Activated naive CD8-positive, alpha-beta T cell treated with anti-CD3 and anti-CD28 coated beads, Interleukin-2, amount 50 U/mL, for 24 hours (primary cell): Measurements from ENCODE around the gene URB1.
"Not testable (repeated sequence)": the region's sequence is repeated elsewhere in the genome, so short reads cannot be mapped to it uniquely, and the experiment has no call there.

Experiments
- ATAC-seq: fragments of 150-1000 bp; cut with Tn5 transposase; one replicate; pipeline ENCODE4 v1.10.0; 2021
- DNase-seq: peaks from one replicate; pipeline ENCODE4 v3.0.0; 2021
- H3K27ac Mint-ChIP-seq: one replicate; pipeline ENCODE4 v1.8.0; 2021; ENCODE audit warnings: mild to moderate bottlenecking, mixed read lengths
- H3K27me3 Mint-ChIP-seq: one replicate; pipeline ENCODE4 v1.8.0; 2021; ENCODE audit warnings: mixed read lengths
- H3K36me3 Mint-ChIP-seq: one replicate; pipeline ENCODE4 v1.8.0; 2021; ENCODE audit warnings: low read depth, mixed read lengths
- H3K4me1 Mint-ChIP-seq: one replicate; pipeline ENCODE4 v1.8.0; 2021; ENCODE audit warnings: mixed read lengths
- H3K4me3 Mint-ChIP-seq: one replicate; pipeline ENCODE4 v1.8.0; 2021; ENCODE audit warnings: mild to moderate bottlenecking, moderate library complexity, mixed read lengths
- H3K9me3 Mint-ChIP-seq: one replicate; pipeline ENCODE4 v1.8.0; 2021; ENCODE audit warnings: mixed read lengths

URB1 gene

GRCh38 chr21:32316361-32317215 is 76.2 kb downstream of the URB1 start:
- peaks cover 3% of the 10 kb centered on the region for H3K4me1 Mint-ChIP-seq
- no peak overlapping the region for H3K4me3 Mint-ChIP-seq
- no peaks in the 10 kb centered on the region for H3K9me3 Mint-ChIP-seq
- peaks cover 62% of the 10 kb centered on the region for H3K36me3 Mint-ChIP-seq
- ATAC-seq (no peak), DNase-seq (no peak)
- H3K27ac Mint-ChIP-seq, result no peak overlapping the region
- H3K27me3 Mint-ChIP-seq, result no peaks in the 10 kb centered on the region

DNA sequence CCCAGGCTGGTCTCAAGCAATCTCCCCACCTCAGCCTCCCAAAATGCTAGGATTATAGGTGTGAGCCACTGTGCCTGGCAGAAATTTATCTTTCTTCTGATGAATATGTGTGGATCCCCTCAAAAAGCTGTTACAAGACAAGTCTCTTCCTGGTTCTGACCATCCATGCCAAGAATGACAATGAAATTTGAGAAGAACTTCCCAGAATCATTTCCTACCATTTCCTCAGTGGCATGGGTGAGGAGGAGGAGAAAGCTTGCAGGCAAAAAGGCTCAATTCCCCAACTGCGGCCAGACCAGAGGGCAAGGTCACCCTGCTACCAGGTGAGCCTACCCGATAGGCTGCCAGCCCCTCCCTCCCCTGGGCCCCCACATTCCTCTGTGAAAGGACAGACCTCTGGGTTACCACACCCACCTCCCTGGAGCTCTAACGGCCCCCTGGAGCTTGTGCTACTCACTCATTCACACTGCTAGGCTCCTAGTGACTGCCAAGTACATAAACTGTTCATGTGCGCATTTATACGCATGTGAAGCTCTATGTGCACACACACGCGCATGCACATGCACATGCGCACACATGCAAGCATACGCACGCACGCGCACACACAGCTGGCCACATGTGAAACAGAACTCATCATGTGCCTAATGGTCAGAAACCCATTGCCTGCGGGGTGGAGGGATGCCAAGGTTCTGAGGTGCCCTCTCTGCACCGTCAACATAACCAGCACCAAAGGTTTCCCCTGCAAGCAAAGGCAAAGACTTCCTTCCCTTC is 77.1 kb downstream of the URB1 start:
- Mint-ChIP-seq H3K9me3 (no peaks in the 10 kb centered on the region), H3K4me1 (peaks cover 11% of the 10 kb centered on the region), H3K36me3 (peaks cover 65% of the 10 kb centered on the region), H3K4me3 (no peak overlapping the region), H3K27me3 (no peaks in the 10 kb centered on the region), H3K27ac (no peak overlapping the region)
- no peak for ATAC-seq
- DNase-seq, result no peak

DNA sequence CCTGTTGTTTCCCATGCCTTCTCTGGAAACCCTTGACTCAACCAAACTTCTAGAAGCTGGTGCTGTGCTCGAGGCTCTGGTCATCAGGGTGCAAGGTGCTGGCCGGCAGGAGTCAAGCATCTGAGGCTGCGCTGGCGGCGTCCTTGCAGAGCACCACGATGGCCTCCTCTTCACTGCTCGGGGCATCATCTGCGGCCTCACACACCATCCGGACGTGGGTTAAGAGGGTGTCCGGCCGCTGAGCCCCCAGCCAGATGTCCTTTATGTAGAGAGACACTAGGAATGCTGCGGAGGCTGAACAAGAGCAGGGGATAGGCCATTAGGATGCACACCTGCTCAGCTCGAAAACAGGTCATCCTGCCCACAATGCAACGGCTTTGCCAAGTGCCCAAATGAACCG is 78.0 kb downstream of the URB1 start:
- Mint-ChIP-seq H3K9me3 (no peaks in the 10 kb centered on the region), H3K4me1 (peaks cover 11% of the 10 kb centered on the region), H3K4me3 (no peak overlapping the region), H3K27ac (no peak overlapping the region), H3K36me3 (peaks cover 61% of the 10 kb centered on the region), H3K27me3 (no peaks in the 10 kb centered on the region)
- ATAC-seq (no peak), DNase-seq (no peak)

DNA sequence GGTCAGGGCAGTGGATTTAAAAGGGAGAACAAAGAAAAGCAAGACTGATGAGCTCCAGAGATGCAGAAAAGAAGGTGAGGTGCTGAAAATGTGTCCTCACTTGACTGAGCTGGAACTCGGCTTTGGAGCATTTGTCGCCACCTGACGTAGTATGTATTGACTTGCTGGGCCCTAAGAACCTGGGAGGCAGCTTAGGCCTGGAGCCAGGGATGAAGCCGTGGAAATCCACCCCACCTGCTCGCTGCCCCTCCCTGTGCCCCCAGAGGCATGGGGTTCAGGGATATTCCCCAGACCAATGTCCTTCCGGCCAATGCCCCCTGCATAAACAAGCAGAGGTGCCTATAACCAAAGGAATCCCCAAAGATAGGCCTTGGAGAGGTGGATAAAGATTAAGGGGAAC is 79.8 kb downstream of the URB1 start:
- Mint-ChIP-seq H3K36me3 (peaks cover 52% of the 10 kb centered on the region), H3K4me3 (no peak overlapping the region), H3K27me3 (no peaks in the 10 kb centered on the region), H3K27ac (no peak overlapping the region), H3K4me1 (peaks cover 11% of the 10 kb centered on the region), H3K9me3 (no peaks in the 10 kb centered on the region)
- no peak for ATAC-seq
- DNase-seq, result no peak

GRCh38 chr21:32312326-32312725 is 80.5 kb downstream of the URB1 start:
- Mint-ChIP-seq H3K4me3 (no peak overlapping the region), H3K4me1 (peaks cover 11% of the 10 kb centered on the region), H3K27me3 (no peaks in the 10 kb centered on the region), H3K27ac (no peak overlapping the region), H3K9me3 (no peaks in the 10 kb centered on the region), H3K36me3 (peaks cover 50% of the 10 kb centered on the region)
- ATAC-seq, result no peak
- DNase-seq, result no peak

- Mint-ChIP-seq H3K9me3 (no peaks in the 10 kb centered on the region), H3K27me3 (no peaks in the 10 kb centered on the region), H3K27ac (no peak overlapping the region), H3K36me3 (peaks cover 49% of the 10 kb centered on the region), H3K4me1 (peaks cover 11% of the 10 kb centered on the region), H3K4me3 (no peak overlapping the region)
- no peak for DNase-seq
- ATAC-seq, result no peak
Observed at GRCh38 chr21:32311621-32312020, 81.2 kb downstream of the URB1 start.

- DNase-seq, result peak; percentile 10
- Mint-ChIP-seq H3K4me1 (peaks cover 12% of the 10 kb centered on the region), H3K36me3 (peaks cover 50% of the 10 kb centered on the region), H3K27ac (peak overlapping the region; percentile 56)
- H3K9me3 Mint-ChIP-seq, H3K4me3 Mint-ChIP-seq, ATAC-seq, H3K27me3 Mint-ChIP-seq: not testable (repeated sequence)
Observed at GRCh38 chr21:32310976-32311375, 81.8 kb downstream of the URB1 start.

- H3K27me3 Mint-ChIP-seq, result no peaks in the 10 kb centered on the region
- H3K27ac Mint-ChIP-seq, result no peak overlapping the region
- no peaks in the 10 kb centered on the region for H3K9me3 Mint-ChIP-seq
- H3K4me3 Mint-ChIP-seq, result no peak overlapping the region
- peaks cover 12% of the 10 kb centered on the region for H3K4me1 Mint-ChIP-seq
- no peak for ATAC-seq
- DNase-seq, result no peak
- peaks cover 51% of the 10 kb centered on the region for H3K36me3 Mint-ChIP-seq
Observed at GRCh38 chr21:32309906-32310460, 82.8 kb downstream of the URB1 start.

GRCh38 chr21:32308696-32309095 is 84.1 kb downstream of the URB1 start:
- no peak overlapping the region for H3K4me3 Mint-ChIP-seq
- no peak overlapping the region for H3K27ac Mint-ChIP-seq
- H3K4me1 Mint-ChIP-seq, result peaks cover 12% of the 10 kb centered on the region
- H3K9me3 Mint-ChIP-seq, result no peaks in the 10 kb centered on the region
- H3K27me3 Mint-ChIP-seq, result no peaks in the 10 kb centered on the region
- DNase-seq, result no peak
- ATAC-seq, result peak; percentile 7
- H3K36me3 Mint-ChIP-seq, result peaks cover 48% of the 10 kb centered on the region

DNA sequence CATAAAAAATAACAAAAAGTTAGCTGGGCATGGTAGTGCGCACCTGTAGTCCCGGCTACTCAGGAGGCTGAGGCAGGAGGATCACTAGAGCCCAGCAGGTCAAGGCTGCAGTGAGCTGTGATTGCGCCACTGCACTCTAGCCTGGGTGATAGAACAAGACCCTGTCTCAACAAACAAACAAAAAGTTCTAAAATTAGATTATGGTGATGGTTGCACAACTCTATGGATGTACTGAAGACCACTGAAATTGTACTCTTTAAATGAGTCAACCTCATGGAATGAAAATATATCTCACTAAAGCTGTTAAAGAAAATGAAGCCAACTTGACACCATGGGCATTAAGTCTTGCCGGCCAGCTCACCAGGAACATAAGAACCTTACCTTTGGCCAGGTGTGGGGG is 85.1 kb downstream of the URB1 start:
- no peak for ATAC-seq
- H3K4me3 Mint-ChIP-seq, result no peak overlapping the region
- DNase-seq, result no peak
- H3K27ac Mint-ChIP-seq, result no peak overlapping the region
- H3K4me1 Mint-ChIP-seq, result peaks cover 12% of the 10 kb centered on the region
- H3K36me3 Mint-ChIP-seq, result peaks cover 44% of the 10 kb centered on the region
- H3K9me3 Mint-ChIP-seq, result no peaks in the 10 kb centered on the region
- no peaks in the 10 kb centered on the region for H3K27me3 Mint-ChIP-seq

DNA sequence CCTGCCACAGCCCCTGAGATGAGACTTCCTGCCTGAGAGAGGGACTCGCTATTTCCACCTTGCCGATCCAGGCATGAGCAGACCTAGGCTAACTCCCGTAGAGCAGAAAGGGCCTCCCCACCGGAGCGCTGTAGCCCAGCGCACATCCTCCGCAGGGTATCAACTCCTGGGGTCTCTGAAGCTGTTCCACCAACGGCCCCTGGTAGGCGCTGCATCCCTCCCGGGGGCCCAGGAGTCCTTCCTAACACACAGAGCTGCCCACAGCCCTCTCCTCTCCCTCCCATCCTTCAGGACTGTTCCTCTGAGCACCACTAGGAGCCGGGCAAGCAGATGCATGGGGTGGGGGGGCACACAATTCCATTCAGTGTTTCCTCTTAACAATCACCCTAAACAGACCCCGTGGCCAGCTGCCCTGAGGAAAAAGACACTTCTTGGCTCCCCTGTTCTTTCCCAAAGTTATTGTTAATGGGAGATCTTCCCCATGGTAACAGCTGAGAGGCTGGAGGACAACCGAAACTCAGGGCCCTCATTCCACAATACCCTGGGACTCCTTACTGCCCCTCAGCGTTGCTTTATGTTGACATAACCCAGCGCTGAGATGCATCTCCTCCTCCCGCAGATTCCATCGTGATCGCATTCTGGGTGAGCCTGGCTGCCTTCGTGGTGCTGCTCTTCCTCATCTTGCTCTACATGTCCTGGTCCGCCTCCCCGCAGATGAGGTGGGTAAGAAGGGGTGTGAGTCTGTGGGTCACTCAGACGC is 86.6 kb downstream of the URB1 start:
- no peak overlapping the region for H3K27ac Mint-ChIP-seq
- no peak for DNase-seq
- H3K4me3 Mint-ChIP-seq, result no peak overlapping the region
- peaks cover 6% of the 10 kb centered on the region for H3K4me1 Mint-ChIP-seq
- H3K36me3 Mint-ChIP-seq, result peaks cover 38% of the 10 kb centered on the region
- no peaks in the 10 kb centered on the region for H3K27me3 Mint-ChIP-seq
- ATAC-seq, result no peak
- H3K9me3 Mint-ChIP-seq, result no peaks in the 10 kb centered on the region

DNA sequence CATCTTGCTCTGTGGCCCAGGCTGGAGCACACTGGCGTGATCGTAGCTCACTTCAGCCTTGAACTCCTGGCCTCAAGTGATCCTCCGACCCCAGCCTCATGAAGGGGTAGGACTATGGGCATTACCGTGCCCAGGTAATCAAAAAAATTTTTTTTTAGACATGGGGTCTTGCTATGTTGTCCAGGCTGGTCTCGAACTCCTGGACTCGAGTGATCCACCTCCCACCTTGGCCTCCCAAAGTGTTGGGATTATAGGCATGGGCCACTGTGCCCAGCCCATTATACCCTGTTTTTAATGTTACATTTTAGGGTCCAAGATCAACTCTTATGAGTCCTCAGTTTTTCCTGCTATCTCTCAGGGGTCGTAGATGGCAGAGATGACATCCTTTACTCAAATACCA is 87.8 kb downstream of the URB1 start:
- DNase-seq (no peak), ATAC-seq (no peak)
- Mint-ChIP-seq H3K9me3 (no peaks in the 10 kb centered on the region), H3K27me3 (no peaks in the 10 kb centered on the region), H3K27ac (no peak overlapping the region), H3K4me1 (peaks cover 1% of the 10 kb centered on the region), H3K4me3 (no peak overlapping the region), H3K36me3 (peaks cover 42% of the 10 kb centered on the region)

- H3K9me3 Mint-ChIP-seq, result no peaks in the 10 kb centered on the region
- ATAC-seq (no peak), DNase-seq (no peak)
- H3K27ac Mint-ChIP-seq, result no peak overlapping the region
- no peaks in the 10 kb centered on the region for H3K27me3 Mint-ChIP-seq
- H3K4me3 Mint-ChIP-seq, result no peak overlapping the region
- peaks cover 43% of the 10 kb centered on the region for H3K36me3 Mint-ChIP-seq
- peaks cover 1% of the 10 kb centered on the region for H3K4me1 Mint-ChIP-seq
Observed at GRCh38 chr21:32303385-32303784, 89.4 kb downstream of the URB1 start.

GRCh38 chr21:32302560-32302959 is 90.3 kb downstream of the URB1 start:
- no peak for ATAC-seq
- Mint-ChIP-seq H3K4me1 (peaks cover 1% of the 10 kb centered on the region), H3K27me3 (no peaks in the 10 kb centered on the region), H3K9me3 (no peaks in the 10 kb centered on the region), H3K27ac (no peak overlapping the region), H3K4me3 (no peak overlapping the region), H3K36me3 (peaks cover 37% of the 10 kb centered on the region)
- DNase-seq, result no peak
